Erythroblast (primary cell): ENCODE measurements around the gene CASQ1.

ENCODE experiments used
- GATA1 ChIP-seq: IDR thresholded peaks from 2 replicates; pipeline ENCODE4 v1.6.1; 2011; ENCODE audit warnings: low read depth, mild to moderate bottlenecking, control low read depth, low read length, moderate library complexity
- POLR2A ChIP-seq: IDR thresholded peaks from 2 replicates; pipeline ENCODE4 v1.6.1; 2011; ENCODE audit warnings: mild to moderate bottlenecking, low read length

DNA sequence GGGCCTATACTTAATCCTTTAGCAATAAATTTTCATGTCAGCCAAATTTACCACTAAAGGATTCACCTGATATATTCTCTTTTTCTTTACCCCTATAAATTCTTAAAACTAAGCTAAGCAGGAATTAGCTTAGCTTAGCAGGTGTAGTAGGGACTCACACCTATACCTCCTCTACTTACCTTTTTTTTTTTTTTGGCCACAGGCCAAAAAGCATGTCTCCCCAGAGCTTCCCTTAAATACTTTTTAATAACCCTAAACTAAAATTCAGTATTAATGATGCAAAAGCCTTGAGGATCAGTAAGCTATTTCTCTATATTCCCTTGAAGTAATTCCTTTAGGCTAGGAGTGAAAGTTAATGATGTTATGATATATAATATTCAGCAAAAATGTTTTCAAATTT, 38.1 kb downstream of the CASQ1 start:
- TF ChIP-seq POLR2A (no peak), GATA1 (no peak)
